8988T (cell line): ENCODE measurements around the gene SPECC1.
"Not testable (repeated sequence)": the region's sequence is repeated elsewhere in the genome, so short reads cannot be mapped to it uniquely, and the experiment has no call there.

Experiments used
- DNase-seq: peaks from one replicate; pipeline ENCODE4 v3.0.0; 2011

Gene SPECC1

GRCh38 chr17:20071824-20072691 lies 62.9 kb downstream of the SPECC1 start:
- no peak for DNase-seq

GRCh38 chr17:20072692-20072992 lies 63.5 kb downstream of the SPECC1 start:
- DNase-seq, result no peak

- no peak for DNase-seq
Observed at GRCh38 chr17:20073055-20073979, 64.2 kb downstream of the SPECC1 start.

GRCh38 chr17:20074001-20074400 lies 64.8 kb downstream of the SPECC1 start:
- DNase-seq, result no peak

- no peak for DNase-seq
Observed at GRCh38 chr17:20074489-20074888, 65.3 kb downstream of the SPECC1 start.

DNA sequence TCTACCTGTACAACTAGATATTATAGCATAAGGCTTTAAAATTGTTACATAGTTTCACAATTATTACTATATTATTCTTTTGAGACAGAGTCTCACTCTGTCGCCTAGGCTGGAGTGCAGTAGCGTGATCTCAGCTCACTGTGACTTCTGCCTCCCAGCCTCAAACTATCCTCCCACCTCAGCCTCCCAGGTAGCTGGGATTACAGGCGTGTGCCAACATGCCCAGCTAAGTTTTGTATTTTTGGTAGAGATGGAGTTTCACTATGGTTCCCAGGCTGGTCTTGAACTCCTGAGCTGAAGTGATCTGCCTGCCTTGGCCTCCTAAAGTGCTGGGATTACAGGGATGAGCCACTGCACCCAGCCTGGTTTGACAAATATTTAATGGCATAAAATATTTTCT lies 67.0 kb downstream of the SPECC1 start:
- not testable (repeated sequence) for DNase-seq

- DNase-seq, result no peak
Observed at GRCh38 chr17:20077978-20078685, 69.0 kb downstream of the SPECC1 start.

GRCh38 chr17:20080513-20080912 lies 71.4 kb downstream of the SPECC1 start:
- no peak for DNase-seq

DNA sequence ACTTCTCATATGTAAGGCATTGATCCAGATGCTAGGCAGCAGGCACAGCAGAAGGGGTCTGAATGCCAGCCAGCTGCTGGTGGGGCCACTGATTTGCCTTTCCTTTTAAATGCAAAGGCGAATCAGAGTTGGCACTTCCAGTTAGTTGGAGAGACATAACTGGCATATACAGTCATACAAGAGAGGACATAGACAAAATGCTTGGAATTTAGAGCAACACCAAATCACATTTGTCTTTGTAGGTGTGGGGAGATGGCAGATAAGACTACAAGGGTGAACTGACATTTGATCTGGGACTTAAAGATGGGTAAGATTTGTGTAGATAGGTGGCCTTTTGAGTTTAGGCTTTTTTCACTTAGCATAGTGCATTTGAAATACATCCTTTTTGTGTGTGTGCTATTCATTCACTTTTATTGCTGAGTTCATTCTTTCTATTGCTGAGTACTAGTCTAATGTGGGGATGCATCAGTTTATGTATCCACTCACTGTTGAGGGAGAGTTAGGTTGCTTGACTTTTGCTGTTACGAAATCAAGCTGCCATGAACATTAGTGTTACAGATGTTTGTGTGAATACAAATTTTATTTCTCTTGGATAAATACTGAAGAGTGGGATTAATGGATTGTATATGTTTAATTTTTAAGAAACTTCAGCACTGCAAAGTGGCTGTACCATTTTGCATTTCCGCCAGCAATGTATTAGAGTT lies 74.1 kb downstream of the SPECC1 start:
- no peak for DNase-seq

- DNase-seq, result no peak
Observed at GRCh38 chr17:20084621-20085282, 75.6 kb downstream of the SPECC1 start.

GRCh38 chr17:20085283-20085845 lies 76.2 kb downstream of the SPECC1 start:
- DNase-seq, result no peak

DNA sequence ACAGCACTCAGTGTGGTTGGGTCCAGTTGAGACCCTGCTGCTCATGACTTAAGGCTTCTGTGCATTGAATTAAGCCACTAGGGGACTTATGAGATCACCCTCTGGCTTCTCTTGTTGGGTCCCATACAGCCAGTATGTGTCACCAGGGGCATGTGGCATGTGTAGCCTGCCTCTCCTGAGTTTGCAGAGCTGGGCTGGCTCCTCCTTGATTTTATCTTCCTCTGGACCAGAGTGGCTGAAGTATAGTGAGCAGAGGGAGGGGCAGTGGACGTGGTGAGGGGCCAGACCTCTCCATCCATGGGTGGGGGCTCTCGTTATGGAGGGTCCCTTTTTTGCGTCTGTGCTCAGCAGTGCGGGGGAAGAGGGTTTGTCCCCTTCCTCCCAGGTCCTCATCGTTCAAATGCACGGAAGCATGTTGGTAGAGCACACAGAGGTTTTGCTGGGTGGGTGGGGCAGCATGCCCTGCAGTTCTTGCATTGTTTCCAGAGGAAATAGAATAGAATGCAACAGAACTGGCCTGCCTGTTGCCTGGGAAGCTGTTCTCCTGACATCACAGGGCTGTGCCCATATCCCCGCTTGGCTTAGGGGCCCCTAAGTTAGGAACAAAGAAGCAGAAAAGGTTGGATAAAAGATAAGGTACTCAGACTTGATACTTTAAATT lies 77.4 kb downstream of the SPECC1 start:
- DNase-seq, result no peak

- no peak for DNase-seq
Observed at GRCh38 chr17:20087538-20088250, 78.5 kb downstream of the SPECC1 start.

- no peak for DNase-seq
Observed at GRCh38 chr17:20089756-20090547, 80.8 kb downstream of the SPECC1 start.

GRCh38 chr17:20091174-20092029 lies 82.2 kb downstream of the SPECC1 start:
- no peak for DNase-seq

GRCh38 chr17:20092261-20092867 lies 83.2 kb downstream of the SPECC1 start:
- DNase-seq, result no peak

- DNase-seq, result no peak
Observed at GRCh38 chr17:20092973-20093626, 83.9 kb downstream of the SPECC1 start.

GRCh38 chr17:20094777-20095176 lies 85.6 kb downstream of the SPECC1 start:
- no peak for DNase-seq
